Amniotic stem cell (primary cell): ENCODE data around the gene DERL2.

Source experiments
- DNase-seq: peaks from one replicate; lab custom pipeline; 2025; lab: John Stamatoyannopoulos, UW

Gene DERL2

DNA sequence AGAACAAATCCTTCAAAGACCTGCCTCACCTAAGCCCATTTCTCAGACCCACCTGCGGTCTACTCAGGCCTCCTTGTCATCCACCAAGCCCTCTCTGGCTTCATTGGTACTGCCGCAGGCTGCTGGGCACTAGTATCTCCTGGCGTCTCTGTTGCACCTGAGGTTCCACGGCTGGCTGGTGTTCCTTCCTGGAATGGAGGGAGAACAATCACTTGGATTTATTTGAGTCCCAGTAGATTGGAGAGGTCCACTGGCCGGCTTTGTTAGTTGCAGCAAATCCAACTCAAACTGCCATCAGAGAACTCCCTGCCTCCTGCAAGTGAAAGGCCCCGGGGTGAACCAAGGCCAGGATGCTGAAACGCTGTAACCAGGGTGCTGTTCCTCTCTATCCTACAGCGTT, 15.7 kb upstream of the DERL2 start:
- no peak for DNase-seq

DNA sequence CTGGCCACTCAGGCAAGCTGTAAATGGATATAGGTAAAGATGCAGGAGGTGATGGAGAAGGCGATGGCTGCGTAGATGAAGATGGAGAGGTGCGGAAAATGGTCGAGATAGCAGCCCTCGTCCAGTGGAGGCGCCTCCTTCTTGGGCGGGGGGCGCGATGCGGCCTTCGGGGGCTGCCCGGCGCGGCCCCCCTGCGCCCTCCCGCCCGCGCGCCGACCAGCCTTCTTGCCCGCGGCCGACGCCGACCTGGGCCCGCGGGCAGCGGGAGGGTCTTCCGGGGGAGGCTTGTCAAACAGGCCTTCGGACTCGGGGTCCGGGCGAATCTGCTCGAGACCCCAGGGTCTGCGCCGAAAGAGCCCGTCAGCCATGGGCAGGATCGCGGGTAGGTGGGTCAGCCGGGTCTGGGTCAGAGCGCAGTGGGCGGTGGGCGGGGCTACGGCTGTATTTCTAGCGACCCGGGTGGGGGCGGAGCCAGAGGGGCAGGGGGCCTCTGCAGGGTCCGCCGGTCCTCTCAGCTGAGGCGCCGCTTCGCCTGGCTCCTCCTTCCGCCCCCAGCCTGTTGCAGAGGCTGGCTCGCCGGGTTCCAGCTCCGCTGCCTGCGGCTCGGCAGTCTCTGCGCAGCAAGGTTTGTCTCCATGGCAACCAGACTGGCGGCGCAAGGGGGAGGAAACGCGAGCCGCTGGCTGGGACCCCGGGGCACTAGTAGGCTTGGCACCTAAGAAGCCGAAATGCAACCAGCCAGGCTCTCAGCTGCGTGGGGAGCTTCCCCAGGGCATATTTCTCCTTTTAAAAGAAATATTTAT, 14.8 kb upstream of the DERL2 start:
- peak; percentile 87 for DNase-seq

DNA sequence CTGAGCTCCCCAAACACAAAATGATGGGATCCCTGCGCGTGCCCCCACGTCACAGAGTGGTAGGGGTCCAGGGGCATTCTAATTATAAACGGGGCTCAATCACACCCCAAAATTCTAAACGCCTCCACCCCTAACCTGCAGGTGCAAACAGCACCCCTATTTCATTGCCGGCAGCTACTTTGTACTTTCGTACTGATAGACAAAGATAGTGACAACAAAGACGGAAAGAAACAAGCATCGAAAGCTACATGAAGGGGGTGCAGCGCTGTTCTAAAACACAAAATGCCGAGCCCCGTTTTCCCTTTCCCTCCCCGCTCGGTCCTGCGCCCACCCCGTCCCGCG, 14.2 kb upstream of the DERL2 start:
- no peak for DNase-seq

DNA sequence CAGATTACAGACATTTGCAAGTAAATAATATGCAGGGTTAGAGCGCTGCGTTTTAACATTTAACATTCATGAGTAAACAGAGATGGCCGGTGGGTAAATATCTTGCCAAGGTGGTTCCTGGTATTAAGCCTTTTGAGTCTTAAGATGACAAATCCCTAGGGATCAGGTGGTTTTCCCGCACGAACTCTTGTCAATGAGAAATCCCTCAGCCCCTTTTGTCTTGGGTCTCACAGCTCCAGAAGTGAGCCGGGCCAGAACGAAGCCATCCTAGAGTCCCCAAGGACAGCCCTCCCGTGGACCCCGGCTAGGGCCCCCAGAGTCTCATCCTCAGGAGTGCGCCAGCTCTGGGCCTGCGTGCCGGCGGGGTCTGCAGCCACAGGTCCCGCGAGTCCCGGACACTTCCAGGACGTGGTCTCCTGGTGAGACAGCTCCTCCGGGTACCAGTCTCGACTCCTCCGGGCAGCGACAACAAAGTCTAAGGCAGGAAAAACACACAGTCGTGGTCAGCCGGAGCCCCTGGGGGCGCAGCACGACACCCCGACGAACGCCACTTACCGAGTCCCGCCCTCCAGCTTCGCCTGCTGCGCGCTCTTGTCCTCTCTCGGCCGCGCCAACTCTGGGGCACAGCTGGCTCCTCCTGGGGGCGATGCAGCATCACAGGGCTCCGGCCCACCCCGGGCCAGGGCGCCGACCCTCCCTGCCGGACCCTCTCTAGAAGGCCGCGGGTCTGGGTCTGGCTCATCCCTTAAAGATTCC, 13.7 kb upstream of the DERL2 start:
- no peak for DNase-seq

DNA sequence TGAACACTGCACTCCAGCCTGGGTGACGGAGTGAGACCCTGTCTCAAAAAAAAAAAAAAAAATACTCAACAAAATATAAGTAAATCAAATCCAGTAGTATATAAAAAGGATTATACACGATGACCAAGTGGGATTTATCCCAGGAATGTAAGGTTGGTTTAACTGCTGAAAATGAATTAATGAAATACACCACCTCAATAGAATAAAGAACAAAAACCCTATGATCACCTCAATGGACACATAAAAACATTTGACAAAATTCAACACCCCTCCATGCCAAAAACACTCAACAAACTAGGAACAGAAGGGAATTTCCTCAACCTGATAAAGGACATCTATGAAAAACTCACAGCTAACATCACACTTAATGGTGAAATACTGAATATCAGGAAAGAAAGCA, 7.0 kb upstream of the DERL2 start:
- no peak for DNase-seq

DNA sequence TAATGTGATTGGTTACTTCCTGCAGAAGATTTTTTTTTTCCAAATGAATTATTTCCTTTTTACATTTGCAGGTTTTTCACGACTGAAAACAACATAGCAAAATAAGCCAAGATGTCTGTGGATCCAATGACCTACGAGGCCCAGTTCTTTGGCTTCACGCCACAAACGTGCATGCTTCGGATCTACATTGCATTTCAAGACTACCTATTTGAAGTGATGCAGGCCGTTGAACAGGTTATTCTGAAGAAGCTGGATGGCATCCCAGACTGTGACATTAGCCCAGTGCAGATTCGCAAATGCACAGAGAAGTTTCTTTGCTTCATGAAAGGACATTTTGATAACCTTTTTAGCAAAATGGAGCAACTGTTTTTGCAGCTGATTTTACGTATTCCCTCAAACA, 2.8 kb upstream of the DERL2 start:
- no peak for DNase-seq

DNA sequence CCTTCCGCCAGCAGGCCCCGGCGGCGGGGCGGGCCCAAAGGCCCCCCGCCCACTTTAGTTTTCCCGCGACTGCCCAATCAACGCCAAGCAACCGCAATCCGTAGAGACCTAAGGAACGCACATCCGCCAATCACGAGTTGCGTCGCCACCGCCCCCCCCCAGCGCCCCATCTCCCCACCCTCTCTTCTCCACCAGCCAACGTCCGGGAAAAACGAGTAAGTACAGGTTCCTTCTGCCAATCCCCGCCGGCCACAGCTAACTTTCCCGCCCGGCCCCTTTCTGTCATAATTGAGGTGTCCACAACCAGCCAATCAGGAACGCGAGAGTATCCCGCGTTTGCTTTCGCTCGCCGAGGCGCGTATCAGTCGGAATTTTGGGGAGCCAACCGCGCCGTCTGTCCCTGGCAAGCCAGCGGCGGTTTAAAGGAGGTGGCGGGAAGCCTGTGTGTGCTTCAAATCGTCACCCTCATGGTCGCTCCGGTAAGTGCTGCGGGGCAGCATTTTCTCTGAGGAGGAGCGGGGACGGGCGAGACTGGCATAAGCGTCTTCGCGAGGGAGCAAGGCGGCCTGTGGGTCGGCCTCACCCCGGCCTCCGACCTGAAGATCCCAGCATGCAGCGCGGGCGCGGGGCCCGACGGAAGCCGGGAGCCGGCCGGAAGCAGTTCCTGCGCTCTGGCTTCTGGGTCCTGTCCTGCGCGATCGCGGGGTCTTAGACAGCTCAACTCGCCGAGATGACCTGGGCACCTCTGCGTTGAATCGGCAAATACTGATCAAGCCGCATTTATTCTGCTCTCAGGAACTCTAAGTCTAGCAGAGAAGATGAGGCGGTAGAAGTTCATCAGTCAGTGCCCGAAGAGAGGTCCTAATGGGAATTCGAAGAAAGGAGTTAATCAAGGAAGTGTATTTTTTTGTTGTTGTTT, 487 bp upstream of the DERL2 start, which contains the start of gene MIS12:
Gene MIS12 (plus strand): TSS at position 361 of the 919 bp plus-strand sequence. CDS start 2,297 bp downstream, outside the sequence.
- DNase-seq, result peak; percentile 100

DNA sequence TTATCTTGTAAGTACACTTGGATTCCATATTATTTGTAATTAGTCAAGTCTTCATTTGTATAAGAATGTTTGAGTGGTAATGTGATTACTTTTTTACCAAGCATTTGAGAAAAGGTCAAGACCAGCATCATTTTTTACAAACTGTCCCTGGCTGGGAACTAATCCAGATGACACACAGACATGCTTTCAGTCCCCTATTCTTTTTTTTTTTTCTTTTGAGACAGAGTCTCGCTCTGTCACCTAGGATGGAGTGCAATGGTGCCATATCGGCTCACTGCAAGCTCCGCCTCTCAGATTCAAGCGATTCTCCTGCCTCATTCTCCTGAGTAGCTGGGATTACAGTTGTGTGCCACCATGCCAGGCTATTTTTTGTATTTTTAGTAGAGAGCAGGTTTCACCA, 4.5 kb downstream of the DERL2 start:
- no peak for DNase-seq

DNA sequence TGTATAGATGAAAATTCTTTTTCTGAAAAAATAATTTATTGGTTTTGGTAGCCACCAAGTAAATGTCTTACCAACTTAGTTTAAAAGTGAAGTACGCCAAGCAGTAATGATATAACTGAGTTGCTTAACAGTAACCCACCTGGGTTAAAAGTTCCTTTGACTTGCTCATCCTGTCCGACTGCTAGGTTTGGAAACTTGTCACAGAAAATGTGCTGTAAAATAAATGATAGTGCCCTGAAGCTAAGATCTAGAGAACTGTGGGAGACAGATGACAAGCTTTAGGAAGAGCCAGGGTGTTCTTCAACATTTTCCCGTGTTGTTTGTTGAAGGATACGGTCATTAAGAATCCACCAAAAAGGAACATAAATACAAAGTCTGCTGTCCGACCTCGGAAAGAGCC, 5.0 kb downstream of the DERL2 start:
- DNase-seq, result no peak

DNA sequence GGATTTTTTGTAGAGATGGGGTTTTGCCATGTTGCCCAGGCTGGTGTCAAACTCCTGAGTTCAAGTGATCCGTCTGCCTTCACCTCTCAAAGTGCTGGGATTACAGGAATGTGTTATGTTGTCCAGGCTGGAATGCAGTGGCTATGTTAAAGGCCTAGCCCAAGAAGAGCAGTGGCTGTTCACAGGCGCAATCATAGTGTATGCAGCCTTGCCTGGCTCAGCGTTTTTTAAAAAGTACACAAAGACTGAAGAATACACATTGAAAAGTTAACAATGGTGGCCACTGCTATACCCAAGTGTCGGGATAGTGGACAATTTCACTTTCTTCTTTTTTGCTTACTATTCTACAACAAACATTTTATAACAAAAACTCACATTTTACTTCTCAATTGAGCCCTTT, 7.0 kb downstream of the DERL2 start:
- DNase-seq, result no peak

DNA sequence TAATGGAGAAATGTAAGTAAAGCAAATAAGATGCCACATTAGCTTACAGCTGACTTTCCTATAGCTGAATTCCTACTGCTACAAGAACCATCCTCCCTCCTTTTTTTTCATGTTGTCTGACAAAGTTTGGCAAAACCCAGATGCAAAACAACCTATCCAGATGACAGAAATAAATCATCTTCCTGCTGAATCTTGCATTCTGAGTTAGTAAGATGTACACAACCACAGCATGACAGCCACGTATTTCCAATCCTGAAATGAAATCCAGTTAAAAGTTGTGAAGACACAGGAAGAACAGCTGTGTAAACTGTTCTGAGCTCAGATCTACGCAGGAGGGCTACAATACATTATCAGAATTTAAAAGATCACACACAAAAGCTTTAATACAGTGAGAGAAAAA, 12.1 kb downstream of the DERL2 start:
- no peak for DNase-seq

DNA sequence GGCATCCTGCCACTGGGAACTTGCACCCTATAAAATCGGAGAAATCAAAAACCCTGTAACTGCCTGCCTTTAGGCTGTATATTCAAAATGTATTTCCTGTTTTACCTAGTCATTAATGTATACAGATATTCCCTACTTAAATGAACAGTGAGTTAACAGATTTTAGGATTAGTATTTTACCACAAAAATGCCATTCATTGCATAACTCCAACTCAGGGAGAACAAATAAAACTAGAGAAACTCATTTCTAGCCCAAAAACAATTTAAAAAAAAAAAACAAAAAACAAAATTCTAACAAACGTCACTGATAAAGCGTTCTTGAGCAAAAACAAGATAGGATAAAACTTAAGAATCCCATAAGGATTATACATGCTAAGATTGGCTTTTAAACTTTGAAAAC, 13.5 kb downstream of the DERL2 start:
- DNase-seq, result no peak

DNA sequence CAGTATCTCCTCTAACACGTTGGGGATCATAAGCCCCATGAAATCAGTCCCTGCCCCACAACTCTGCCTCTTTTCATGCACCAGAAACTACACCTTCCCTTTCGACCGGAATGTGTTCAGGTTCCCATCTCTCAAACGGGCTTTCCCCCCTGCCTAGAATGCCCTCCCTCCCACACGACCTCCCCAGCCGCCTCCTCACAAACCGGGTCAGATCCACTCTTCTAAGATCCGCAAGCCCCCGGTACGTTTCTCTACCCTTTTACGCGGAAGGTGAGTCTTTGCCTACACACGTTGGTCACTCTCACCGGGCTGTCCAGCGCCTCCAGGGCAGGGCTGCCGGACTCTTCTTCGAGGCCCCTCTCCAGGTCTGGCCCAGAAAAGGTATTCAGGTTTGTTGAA, 17.9 kb downstream of the DERL2 start:
- DNase-seq, result no peak

DNA sequence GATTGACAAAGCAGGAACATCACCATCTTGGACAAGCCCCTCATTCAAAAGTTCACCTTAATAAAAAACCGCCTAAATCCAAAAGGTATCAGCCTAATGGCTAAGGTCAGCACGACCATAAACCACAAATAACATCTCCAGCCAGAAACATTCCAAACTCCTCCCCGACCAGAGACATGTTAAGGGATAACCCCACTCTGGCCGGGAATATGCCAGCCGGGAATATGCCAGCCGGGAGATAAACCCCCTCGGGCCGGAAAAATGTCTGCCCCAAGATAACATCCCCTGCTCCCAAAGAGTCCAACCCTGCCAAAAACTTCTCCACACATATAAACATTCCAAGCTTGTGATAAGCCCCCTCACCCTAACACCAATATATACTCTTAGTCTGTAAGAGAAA, 18.6 kb downstream of the DERL2 start:
- DNase-seq, result no peak

DNA sequence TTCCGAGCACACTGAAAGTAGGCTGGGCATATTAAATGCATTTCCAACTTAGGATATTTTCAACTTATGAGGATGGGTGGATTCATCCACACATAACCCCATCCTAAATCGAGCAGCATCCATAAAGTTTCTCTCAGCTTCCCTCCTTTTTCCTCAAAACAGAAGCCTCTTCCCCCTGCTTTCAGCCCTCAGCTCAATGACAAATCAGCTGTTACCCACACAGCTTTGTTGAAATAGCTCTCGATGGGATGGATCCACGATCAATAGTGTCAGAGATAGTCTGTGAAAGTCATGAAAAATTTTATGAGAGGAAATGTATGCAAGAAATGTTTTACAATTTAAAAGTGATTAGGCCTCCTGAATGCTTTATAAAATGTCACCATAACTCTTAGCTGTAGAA, 19.7 kb downstream of the DERL2 start:
- DNase-seq, result no peak

DNA sequence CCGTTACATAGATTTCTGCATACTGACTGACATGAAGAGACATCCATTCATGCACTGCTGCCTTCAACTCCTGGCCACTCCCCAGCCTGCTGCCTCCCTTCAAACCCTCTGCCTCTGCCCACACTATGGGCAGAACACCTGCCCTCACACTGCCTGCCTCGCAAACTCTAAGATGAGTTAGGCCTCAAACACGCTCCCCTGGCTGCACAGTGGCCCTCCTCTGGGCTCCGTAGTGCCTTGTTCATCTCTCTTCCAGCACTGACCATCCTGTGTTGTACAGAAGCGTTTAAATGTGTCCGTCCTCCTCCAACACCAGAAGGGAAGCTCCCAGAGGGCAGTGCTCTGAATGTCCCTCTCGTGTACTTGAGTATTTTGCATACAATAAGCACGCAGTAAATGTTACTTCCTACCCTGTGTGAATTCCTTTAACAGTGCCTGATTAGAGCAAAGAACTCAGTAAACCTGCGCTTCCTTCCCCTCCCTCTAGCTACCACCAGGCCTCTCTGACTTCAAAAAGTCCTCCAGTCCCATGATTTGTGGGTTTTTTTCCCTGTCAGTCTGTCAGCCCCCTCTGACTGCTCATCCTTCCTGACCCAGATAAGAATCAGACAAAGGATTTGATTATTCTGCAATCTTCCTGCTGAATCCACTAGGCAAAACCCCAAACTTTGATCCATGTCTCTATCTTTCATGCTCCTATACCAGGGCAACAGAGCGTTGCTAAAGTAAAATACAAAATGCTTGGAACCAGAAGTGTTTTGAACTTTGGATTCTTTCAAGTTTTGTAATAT, 21.1 kb downstream of the DERL2 start:
- no peak for DNase-seq

DNA sequence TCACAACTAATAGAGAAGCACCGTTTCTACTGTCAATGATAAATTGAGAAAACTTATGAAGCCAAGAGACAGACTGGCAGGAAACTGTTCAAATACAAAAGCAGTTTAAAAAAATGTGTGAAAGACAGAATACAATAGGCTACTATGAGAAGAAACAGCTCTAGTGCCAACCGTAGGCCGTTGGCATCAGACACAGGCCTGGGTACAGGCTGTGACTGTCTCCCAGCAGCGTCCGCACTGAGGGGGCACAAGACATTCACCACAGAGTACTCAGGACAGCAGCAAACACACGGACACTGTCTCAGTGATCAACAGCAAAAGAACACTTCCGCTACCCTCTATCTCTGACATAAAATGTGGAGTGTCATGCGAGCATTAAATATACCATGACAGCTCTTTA, 39.2 kb downstream of the DERL2 start:
- no peak for DNase-seq

DNA sequence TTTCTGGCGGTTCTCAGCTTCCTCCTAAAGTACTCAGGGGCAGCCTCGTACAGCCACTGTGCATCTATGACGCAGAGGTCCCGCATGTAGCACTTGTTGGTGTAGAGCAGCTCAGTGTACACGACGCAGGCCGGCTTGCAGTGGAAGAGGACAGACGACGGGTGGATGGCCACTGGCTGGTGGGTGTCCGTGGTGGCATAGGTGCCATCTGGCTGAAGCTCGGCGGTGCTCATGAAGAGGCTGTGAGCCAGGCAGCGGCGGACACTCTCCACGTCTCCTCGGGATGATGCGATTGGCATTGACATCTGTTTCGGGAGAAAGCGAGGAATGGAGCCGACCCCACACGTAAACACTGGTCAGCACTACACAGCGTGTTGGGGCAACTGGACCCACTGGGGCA, 41.8 kb downstream of the DERL2 start:
- DNase-seq, result no peak

DNA sequence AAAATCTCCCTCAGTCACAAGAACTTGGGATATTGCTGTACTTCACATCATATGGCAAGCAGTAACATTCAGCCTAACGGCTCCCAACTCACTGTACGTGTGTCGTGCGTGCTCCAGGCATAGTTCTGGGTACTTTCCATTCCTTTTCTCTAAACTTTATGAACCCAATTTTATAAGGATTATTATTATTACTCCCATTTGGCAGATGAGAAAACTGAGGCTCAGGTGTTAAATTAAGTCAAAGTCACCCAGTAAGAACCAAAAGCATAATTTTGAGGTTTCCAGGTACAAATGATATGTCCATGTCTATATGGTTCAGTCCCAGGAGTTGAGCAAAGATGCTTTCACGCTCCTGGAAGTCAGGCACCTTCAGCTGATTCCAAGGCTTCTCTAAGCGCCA, 42.2 kb downstream of the DERL2 start:
- no peak for DNase-seq

DNA sequence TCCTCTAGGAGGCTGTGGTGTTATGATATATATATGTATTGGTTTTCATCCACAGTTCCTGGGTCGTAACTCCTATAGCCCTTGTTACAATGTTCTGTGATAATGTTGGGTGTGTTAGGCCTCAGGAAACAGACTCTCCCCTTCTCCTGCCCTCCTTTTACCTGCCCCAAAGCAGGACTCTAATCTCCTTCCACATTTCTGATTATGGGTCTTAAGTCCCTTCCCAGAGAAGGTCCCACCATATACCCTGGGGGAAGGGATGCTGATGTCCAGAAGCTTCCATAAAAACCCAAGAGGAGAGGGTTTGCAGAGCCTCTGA, 46.6 kb downstream of the DERL2 start:
- DNase-seq, result no peak

DNA sequence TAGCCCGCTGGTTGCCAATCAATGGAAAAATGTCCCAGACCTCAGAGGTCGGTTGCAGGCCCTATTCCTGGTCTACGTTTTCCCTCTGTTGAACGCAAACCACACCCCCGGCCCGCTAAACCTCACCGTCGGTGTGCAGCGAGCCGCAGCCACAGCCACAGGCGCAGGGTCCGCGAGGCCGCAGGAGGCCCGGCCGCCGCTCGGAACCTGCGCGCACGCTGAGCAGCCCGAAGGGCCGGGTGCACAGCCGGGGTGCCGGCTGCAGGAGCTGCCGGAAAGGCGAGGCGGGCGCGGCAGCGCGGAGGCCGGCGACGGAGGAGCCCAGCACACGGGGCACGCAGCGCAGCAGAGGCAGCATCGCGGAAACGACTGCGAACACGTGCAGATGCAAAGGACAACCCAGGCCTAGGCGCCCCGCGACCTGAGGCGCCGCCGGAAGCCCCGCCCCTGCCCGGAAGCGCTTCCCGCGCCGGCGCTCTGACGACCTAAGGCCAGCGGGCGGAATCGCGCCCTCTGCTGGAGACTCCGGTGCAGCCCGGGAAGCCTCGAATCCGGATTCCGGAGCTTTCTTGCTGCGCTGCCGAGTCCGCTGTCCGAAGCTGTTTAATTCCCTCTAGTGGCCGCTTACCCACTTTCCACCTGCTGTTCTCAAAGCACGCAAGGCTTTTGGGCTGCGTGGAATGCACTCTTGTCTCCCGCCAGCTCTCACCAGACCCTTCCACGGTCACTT, 47.1 kb downstream of the DERL2 start, which contains the start of gene C1QBP:
Gene C1QBP (minus strand): TSS at position 440 of the 730 bp plus-strand sequence. CDS start 82 bp downstream, at position 358.
- peak; percentile 72 for DNase-seq
